CD4-positive, CD25-positive, alpha-beta regulatory T cell (primary cell): Measurements from ENCODE around the gene LARP4B. TPM values are rescaled to one million over a fixed set of nuclear protein-coding genes. Genes with fewer than 3 reads are reported as not detected.
"Not testable (repeated sequence)": the region's sequence is repeated elsewhere in the genome, so short reads cannot be mapped to it uniquely, and the experiment has no call there.

Source experiments
- ATAC-seq, 2 donors: fragments of 150-1000 bp; cut with Tn5 transposase; one replicate each; pipeline ENCODE4 v1.10.0; 2021; ENCODE audit warnings: low read depth in 2 of 2, moderate number of reproducible peaks in 2 of 2, moderate library complexity in 1 of 2
- DNase-seq, 3 donors: peaks; one replicate each; pipeline versions ENCODE4 v3.0.0 to v3.0.0-alpha.2; 2012 to 2022; ENCODE audit warnings: mixed read lengths in 1 of 3
- H3K27ac ChIP-seq: one replicate; pipeline ENCODE4 v1.7.0; 2013; ENCODE audit warnings: mild to moderate bottlenecking, low read length; ENCODE audit not compliant: insufficient read depth, poor library complexity, severe bottlenecking
- H3K27me3 ChIP-seq: one replicate; pipeline ENCODE4 v1.7.0; 2013; ENCODE audit warnings: low read length; ENCODE audit not compliant: control insufficient read depth, insufficient read depth
- H3K36me3 ChIP-seq: one replicate; pipeline ENCODE4 v1.7.0; 2013; ENCODE audit warnings: mild to moderate bottlenecking, low read length, moderate library complexity; ENCODE audit not compliant: control insufficient read depth, insufficient read depth
- H3K4me1 ChIP-seq: 2 replicates; pipeline ENCODE4 v1.7.0; 2013; ENCODE audit warnings: mild to moderate bottlenecking, low read length; ENCODE audit not compliant: insufficient read depth, control insufficient read depth, poor library complexity, severe bottlenecking
- H3K4me3 ChIP-seq: one replicate; pipeline ENCODE4 v1.7.0; 2013; ENCODE audit warnings: low read depth, mild to moderate bottlenecking, low read length, moderate library complexity
- H3K9me3 ChIP-seq, 2 experiments: 1 replicate in 1 of 2; 2 replicates in 1 of 2; pipeline ENCODE4 v1.7.0; 2013; ENCODE audit warnings: low read length in 2 of 2, mild to moderate bottlenecking in 1 of 2, moderate library complexity in 1 of 2; ENCODE audit not compliant: control insufficient read depth in 2 of 2
- H3K27ac Mint-ChIP-seq, 3 donors: one replicate each; pipeline ENCODE4 v1.8.0; 2020 to 2022; ENCODE audit warnings: mild to moderate bottlenecking in 3 of 3, mixed read lengths in 3 of 3, moderate library complexity in 2 of 3
- H3K27me3 Mint-ChIP-seq: one replicate; pipeline ENCODE4 v1.8.0; 2022; ENCODE audit warnings: mild to moderate bottlenecking, mixed read lengths
- H3K36me3 Mint-ChIP-seq: one replicate; pipeline ENCODE4 v1.8.0; 2020; ENCODE audit warnings: mixed read lengths
- H3K4me1 Mint-ChIP-seq, 4 donors: one replicate each; pipeline ENCODE4 v1.8.0; 2020 to 2022; ENCODE audit warnings: mixed read lengths in 4 of 4, mild to moderate bottlenecking in 1 of 4
- H3K4me3 Mint-ChIP-seq, 4 donors: one replicate each; pipeline ENCODE4 v1.8.0; 2020 to 2022; ENCODE audit warnings: mild to moderate bottlenecking in 4 of 4, mixed read lengths in 4 of 4, moderate library complexity in 3 of 4
- H3K9me3 Mint-ChIP-seq, 7 donors: one replicate each; pipeline ENCODE4 v1.8.0; 2020 to 2022; ENCODE audit warnings: mixed read lengths in 7 of 7, mild to moderate bottlenecking in 3 of 7, moderate library complexity in 2 of 7
- polyA plus RNA-seq, 4 donors: library from polyadenylated mRNA; unstranded; fragments of 300-500 nt; fragmentation: Illumina TruSeq; gene quantifications; one replicate each; pipeline ENCODE4 v1.2.3, GENCODE V29; 2021
- total RNA-seq: library from RNA; stranded (reverse); gene quantifications from one replicate; pipeline ENCODE4 v1.2.3, GENCODE V29; 2022

The LARP4B gene
- total and polyA plus RNA-seq, 5 donors from 2014 or later, result 20.5 to 82.0 (median 30.3) TPM

DNA sequence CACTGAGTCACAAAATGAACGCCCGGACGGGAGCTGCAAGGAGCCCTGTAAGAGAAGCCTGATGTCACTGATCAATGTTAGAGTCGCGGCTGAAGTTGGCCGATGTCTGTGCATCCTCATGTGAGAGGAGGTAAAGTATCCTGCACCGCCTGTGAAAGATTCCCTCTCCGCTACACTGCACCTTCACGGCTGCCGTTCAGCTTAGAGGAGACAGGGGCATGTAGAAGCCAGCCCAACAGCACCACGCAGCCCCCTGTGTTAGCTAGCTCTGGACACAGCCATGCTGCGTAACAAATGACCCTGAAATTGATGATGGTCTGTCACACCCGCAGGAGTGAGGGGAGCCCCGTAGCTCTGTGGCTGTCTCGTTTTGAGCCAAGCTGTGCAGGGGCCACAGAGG, 160.5 kb downstream of the LARP4B start:
- H3K4me3 ChIP-seq, result no peak overlapping the region
- no peaks in the 10 kb centered on the region for H3K27me3 ChIP-seq
- H3K27me3 Mint-ChIP-seq, result no peaks in the 10 kb centered on the region
- DNase-seq, result no peak
- H3K36me3 Mint-ChIP-seq, result no peaks in the 10 kb centered on the region
- no peak overlapping the region for H3K27ac ChIP-seq
- no peaks in the 10 kb centered on the region for H3K4me1 ChIP-seq
- H3K9me3 ChIP-seq, result peaks cover 0 to 3% of the 10 kb centered on the region in 2 experiments
- no peak for ATAC-seq
- H3K27ac Mint-ChIP-seq, result no peak overlapping the region
- H3K9me3 Mint-ChIP-seq, result peaks cover 0 to 12% (median 3%) of the 10 kb centered on the region in 7 donors
- H3K4me3 Mint-ChIP-seq, result no peak overlapping the region
- no peaks in the 10 kb centered on the region for H3K4me1 Mint-ChIP-seq
- H3K36me3 ChIP-seq, result no peaks in the 10 kb centered on the region

DNA sequence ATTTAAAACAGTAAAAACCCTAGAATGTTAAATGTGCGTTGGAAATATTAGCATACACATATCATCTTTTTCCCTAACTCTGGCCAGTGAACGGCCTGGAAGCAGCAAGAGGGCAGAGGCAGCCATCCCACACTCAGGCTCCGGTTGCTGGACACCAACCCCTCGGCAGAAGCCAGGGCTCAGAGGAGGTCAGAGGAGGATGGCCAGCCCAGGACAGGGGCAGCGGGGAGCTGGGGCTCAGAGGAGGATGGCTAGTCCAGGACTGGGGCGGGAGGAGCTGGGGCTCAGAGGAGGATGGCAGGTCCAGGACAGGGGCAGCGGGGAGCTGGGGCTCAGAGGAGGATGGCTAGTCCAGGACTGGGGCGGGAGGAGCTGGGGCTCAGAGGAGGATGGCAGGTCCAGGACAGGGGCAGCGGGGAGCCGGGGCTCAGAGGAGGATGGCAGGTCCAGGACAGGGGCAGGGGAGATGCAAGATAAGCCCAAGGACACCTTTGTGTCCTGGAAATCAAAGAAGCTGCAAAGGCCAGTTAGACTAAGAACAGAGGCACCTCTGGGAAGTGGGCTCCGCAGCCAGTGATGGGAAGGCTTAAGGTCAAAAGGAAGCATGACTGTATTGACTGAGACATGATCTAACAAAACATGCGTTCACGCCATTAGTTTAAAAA, 161.3 kb downstream of the LARP4B start:
- not testable (repeated sequence) for H3K9me3 ChIP-seq, DNase-seq, H3K27ac ChIP-seq, H3K4me3 Mint-ChIP-seq, H3K4me3 ChIP-seq, H3K4me1 ChIP-seq, H3K27ac Mint-ChIP-seq, H3K36me3 ChIP-seq, ATAC-seq, H3K4me1 Mint-ChIP-seq, H3K27me3 Mint-ChIP-seq, H3K36me3 Mint-ChIP-seq, H3K27me3 ChIP-seq
- peaks cover 0 to 12% (median 3%) of the 10 kb centered on the region in 7 donors for H3K9me3 Mint-ChIP-seq

DNA sequence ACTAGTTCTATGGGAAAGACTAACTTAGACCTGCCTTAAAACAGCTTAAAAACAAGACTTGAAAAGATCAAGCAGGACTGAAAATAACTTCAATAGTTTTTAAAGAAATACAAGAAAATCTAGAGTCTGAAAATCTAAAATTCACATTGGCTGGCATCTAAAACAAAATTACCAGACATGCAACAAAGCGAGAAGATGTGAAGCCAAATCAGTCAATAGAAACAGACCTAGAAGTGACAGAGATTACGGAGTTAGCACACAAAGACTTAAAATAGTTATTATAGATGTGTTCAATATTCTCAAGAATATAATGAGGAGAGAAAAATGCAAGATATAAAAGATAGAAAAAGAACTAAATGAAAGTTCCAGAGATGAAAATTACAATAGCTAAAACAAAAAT, 163.7 kb downstream of the LARP4B start:
- H3K27ac Mint-ChIP-seq, result no peak overlapping the region
- H3K4me3 Mint-ChIP-seq, result no peak overlapping the region
- no peaks in the 10 kb centered on the region for H3K4me1 ChIP-seq
- no peaks in the 10 kb centered on the region for H3K27me3 ChIP-seq
- H3K9me3 Mint-ChIP-seq, result peaks cover under 1 to 20% (median 6%) of the 10 kb centered on the region in 7 donors
- DNase-seq (no peak), ATAC-seq (no peak)
- H3K27ac ChIP-seq, result no peak overlapping the region
- H3K36me3 ChIP-seq, result no peaks in the 10 kb centered on the region
- no peaks in the 10 kb centered on the region for H3K4me1 Mint-ChIP-seq
- peaks cover 5% of the 10 kb centered on the region for H3K27me3 Mint-ChIP-seq
- H3K36me3 Mint-ChIP-seq, result no peaks in the 10 kb centered on the region
- peaks cover 0 to 5% of the 10 kb centered on the region in 2 experiments for H3K9me3 ChIP-seq
- H3K4me3 ChIP-seq, result no peak overlapping the region

DNA sequence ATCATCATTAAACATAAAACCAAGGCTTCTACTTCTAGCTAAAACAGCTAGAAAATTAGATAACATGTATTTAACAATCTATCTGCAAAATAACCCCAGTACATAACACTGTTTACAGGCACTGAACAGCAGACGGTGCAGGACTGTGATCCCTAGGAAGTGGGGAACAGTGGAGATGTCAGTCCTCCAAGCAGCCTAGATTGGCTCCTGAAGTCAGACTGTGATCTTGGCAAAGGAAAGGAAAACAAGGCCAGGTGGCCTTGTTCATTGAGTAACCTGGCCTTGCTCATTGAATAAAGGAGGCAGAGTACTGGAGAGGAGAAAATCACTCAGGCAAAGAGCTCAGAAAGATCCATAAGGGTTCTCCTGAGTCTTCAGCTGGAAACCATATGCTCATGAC, 164.3 kb downstream of the LARP4B start:
- Mint-ChIP-seq H3K27me3 (peaks cover 5% of the 10 kb centered on the region), H3K9me3 (peaks cover 3 to 25% (median 7%) of the 10 kb centered on the region in 7 donors), H3K4me1 (no peaks in the 10 kb centered on the region), H3K36me3 (no peaks in the 10 kb centered on the region), H3K27ac (no peak overlapping the region), H3K4me3 (no peak overlapping the region)
- no peak for ATAC-seq
- Histone ChIP-seq H3K9me3 (peaks cover 0 to 8% of the 10 kb centered on the region in 2 experiments), H3K4me3 (no peak overlapping the region), H3K27ac (no peak overlapping the region), H3K36me3 (no peaks in the 10 kb centered on the region), H3K4me1 (no peaks in the 10 kb centered on the region), H3K27me3 (no peaks in the 10 kb centered on the region)
- DNase-seq, result no peak

DNA sequence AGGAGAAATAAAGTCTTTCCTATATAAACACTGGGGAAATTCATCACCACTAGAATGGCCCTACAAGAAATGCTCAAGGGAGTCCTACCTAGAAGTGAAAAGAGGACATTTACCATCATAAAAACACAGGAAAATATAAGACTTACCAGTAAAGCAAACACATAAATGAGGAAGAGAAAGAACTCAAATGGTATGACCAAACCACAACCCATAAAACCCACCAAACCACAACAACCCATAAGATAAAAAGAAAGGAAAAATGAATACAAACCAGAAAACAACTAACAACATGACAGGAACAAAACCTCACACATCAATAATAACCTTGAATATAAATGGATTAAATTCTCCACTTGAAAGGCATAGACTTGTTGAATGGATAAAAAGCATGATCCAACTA, 170.1 kb downstream of the LARP4B start:
- H3K27ac ChIP-seq, result no peak overlapping the region
- Mint-ChIP-seq H3K4me3 (no peak overlapping the region), H3K9me3 (peaks cover 3 to 35% (median 18%) of the 10 kb centered on the region in 7 donors), H3K27me3 (peaks cover 18% of the 10 kb centered on the region), H3K36me3 (no peaks in the 10 kb centered on the region), H3K27ac (no peak overlapping the region), H3K4me1 (peaks cover 0 to 4% (median 0%) of the 10 kb centered on the region in 4 donors)
- no peak for DNase-seq
- H3K36me3 ChIP-seq, result no peaks in the 10 kb centered on the region
- H3K4me1 ChIP-seq, result no peaks in the 10 kb centered on the region
- H3K27me3 ChIP-seq, result no peaks in the 10 kb centered on the region
- H3K9me3 ChIP-seq, result peaks cover 13 to 18% of the 10 kb centered on the region in 2 experiments
- no peak for ATAC-seq
- no peak overlapping the region for H3K4me3 ChIP-seq

DNA sequence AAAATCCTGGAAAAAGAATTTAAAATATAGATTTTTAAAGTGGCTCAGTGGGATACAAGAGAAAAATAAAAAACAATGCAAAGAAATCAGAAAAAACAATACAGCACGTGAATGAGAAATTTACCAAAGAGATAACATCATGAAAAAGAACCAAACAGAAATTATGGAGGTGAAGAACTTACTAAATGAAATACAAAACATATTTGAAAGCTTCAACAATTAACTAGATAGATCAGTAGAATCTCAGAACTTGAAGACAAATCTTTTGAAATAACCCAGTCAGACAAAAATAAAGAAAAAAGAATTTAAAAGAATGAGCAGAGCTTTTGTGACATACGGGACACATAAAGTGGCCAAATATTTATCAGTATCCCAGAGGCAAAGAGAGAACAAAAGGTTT, 170.9 kb downstream of the LARP4B start:
- Histone ChIP-seq H3K9me3 (peaks cover 13 to 18% of the 10 kb centered on the region in 2 experiments), H3K27me3 (no peaks in the 10 kb centered on the region), H3K27ac (no peak overlapping the region), H3K4me3 (no peak overlapping the region), H3K4me1 (no peaks in the 10 kb centered on the region), H3K36me3 (no peaks in the 10 kb centered on the region)
- Mint-ChIP-seq H3K9me3 (peaks cover 3 to 36% (median 18%) of the 10 kb centered on the region in 7 donors), H3K4me3 (no peak overlapping the region), H3K4me1 (peaks cover 0 to 4% (median 0%) of the 10 kb centered on the region in 4 donors), H3K27ac (no peak overlapping the region), H3K27me3 (peaks cover 18% of the 10 kb centered on the region), H3K36me3 (no peaks in the 10 kb centered on the region)
- ATAC-seq, result no peak
- no peak for DNase-seq

DNA sequence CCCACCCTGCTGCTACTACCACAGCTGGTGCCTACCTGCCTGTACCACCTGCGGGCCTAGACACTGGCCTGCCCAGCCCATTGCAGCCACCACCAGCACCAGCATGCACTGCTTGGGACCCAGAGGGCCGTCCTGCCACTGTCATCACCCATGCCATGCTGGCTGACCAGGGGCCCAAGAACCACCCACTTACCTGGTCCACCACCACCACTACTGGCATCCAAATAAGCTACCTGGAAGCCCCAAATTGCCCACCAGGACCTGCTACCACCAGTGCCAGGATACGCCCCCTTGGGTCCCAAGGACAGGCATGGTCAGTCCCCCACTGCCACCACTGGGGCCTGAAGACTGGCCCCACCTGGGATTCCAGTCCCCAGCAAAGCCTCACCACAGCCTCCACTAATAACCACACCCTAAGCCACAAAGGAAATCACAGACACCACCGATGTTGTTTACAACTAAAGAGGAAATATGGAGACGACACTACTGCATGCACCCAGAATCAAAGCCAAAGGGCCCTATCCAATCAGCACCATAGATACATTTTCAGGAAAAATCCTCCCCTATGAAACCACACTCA, 171.5 kb downstream of the LARP4B start:
- H3K9me3 ChIP-seq, result peaks cover 18% of the 10 kb centered on the region in 2 experiments
- H3K4me3 Mint-ChIP-seq, result peak overlapping the region in 1 of 4 donors; percentile 39
- no peaks in the 10 kb centered on the region for H3K36me3 ChIP-seq
- no peaks in the 10 kb centered on the region for H3K4me1 ChIP-seq
- H3K9me3 Mint-ChIP-seq, result peaks cover 3 to 39% (median 20%) of the 10 kb centered on the region in 7 donors
- no peak overlapping the region for H3K4me3 ChIP-seq
- no peak for DNase-seq
- H3K27ac ChIP-seq, result no peak overlapping the region
- peaks cover 0 to 4% (median 0%) of the 10 kb centered on the region in 4 donors for H3K4me1 Mint-ChIP-seq
- ATAC-seq, result no peak
- H3K27ac Mint-ChIP-seq, result no peak overlapping the region
- H3K27me3 ChIP-seq, result no peaks in the 10 kb centered on the region
- H3K27me3 Mint-ChIP-seq, result peaks cover 18% of the 10 kb centered on the region
- H3K36me3 Mint-ChIP-seq, result no peaks in the 10 kb centered on the region
